ENCODE results near the gene SOBP. TPM values are rescaled to one million over a fixed set of nuclear protein-coding genes. Genes with fewer than 3 reads are reported as not detected.
"Not testable (repeated sequence)": the region's sequence is repeated elsewhere in the genome, so short reads cannot be mapped to it uniquely, and the experiment has no call there.

Gene SOBP
- total RNA-seq, 1 donor from 2014 or later: 1.7 TPM

- DNase-seq (ENCODE audit: low spot score): not testable (repeated sequence)
These were observed 30.8 kb downstream of the SOBP start for GRCh38 chr6:107520706-107521105.

DNA sequence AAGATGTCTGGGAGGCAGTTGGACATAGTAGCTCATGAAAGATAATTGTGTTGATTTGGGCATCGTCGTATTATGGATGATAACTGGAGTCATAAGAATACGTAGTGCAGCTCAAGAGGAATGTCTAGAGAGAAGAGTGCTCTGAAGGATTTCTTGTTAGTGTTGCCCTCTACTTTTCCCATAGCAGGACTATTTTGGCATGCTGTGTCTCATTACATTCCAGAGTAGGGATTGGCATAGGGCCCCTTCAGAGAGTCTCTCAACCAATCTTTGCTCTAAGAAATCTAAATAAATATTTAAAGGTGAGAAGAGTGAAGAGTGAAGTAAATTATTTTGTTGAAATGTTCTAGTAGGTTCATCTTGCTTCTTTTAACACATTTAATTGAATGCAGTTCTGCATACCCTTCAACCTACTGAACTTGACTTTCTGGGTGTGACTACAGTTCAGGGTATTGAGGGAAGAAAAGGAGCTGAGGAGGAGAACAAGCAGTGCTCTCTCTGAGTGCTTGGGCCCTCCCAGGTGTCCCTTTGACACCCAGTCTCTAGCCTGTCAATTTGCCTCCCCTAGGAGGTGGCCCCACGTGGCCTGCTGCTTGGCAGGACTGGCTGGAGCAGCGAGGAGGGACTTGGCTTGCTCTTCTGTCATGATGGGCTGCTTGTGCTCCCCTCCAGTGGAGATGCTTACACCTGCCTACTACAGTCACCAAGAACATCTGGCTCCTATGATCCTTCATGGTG is 33.3 kb downstream of the SOBP start:
- ATAC-seq (no peak), DNase-seq (ENCODE audit: low spot score) (no peak)

More at GRCh38 chr6:107520706-107521105, 30.8 kb downstream of the SOBP start:
- ATAC-seq: not testable (repeated sequence)

GRCh38 chr6:107523794-107524193 is 33.9 kb downstream of the SOBP start:
- ATAC-seq (no peak), DNase-seq (ENCODE audit: low spot score) (no peak)

GRCh38 chr6:107524626-107525025 is 34.7 kb downstream of the SOBP start:
- ATAC-seq: no peak

DNA sequence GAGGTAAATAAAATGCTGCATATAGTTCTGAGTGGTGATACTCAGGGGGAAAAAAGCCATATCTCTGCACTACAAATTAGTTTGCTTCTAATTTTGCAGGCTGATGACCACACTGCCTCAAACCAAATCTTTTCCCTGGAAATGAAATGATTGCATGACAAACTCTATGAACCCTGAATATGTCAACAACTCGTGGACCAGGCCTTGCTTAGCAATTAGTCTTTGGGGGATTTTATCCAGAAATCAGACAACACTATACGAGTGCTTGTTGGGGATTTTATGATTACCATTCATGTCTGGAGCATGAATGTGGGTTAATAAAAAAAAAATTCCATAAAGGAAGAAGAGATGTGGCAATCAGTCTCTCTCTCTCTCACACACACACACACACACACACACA is 42.0 kb downstream of the SOBP start:
- no peak for DNase-seq (ENCODE audit: low spot score)
- no peak for ATAC-seq

More at GRCh38 chr6:107524626-107525025, 34.7 kb downstream of the SOBP start:
- DNase-seq (ENCODE audit: low spot score): no peak

GRCh38 chr6:107532706-107533105 is 42.8 kb downstream of the SOBP start:
- ATAC-seq (no peak), DNase-seq (ENCODE audit: low spot score) (no peak)

DNA sequence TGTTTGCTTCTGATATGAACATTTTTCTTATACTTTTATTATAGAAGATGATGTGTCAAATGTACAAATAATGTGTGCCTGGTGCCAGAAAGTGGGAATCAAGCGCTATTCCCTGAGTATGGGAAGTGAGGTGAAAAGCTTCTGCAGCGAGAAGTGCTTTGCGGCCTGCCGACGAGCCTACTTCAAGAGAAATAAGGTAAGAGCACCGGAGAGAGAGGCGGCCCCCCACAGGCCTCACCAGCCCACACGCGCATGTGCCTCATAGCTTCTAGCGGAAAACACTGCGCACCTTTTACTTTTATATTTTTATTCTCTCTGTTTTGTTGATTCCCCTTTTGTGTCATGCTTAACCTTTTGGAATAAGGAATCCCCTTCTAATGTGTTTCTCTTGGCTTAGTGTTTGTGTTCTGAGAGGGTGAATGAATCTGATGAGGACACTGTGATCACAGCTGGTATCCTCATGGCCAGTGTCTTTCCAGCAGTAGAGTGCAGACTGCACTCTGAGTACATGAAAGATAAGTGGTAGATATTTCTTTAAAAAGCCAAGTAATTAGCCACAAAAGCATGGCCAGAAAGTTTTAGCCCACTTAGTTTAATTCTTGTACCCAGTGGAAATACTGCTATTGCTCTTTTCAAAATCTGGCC is 43.6 kb downstream of the SOBP start:
- ATAC-seq (no peak), DNase-seq (ENCODE audit: low spot score) (no peak)

GRCh38 chr6:107534571-107535141 is 44.7 kb downstream of the SOBP start:
- no peak for DNase-seq (ENCODE audit: low spot score)
- no peak for ATAC-seq

- ATAC-seq: no peak
- DNase-seq (ENCODE audit: low spot score): no peak
These were observed 45.7 kb downstream of the SOBP start for GRCh38 chr6:107535626-107536025.

DNA sequence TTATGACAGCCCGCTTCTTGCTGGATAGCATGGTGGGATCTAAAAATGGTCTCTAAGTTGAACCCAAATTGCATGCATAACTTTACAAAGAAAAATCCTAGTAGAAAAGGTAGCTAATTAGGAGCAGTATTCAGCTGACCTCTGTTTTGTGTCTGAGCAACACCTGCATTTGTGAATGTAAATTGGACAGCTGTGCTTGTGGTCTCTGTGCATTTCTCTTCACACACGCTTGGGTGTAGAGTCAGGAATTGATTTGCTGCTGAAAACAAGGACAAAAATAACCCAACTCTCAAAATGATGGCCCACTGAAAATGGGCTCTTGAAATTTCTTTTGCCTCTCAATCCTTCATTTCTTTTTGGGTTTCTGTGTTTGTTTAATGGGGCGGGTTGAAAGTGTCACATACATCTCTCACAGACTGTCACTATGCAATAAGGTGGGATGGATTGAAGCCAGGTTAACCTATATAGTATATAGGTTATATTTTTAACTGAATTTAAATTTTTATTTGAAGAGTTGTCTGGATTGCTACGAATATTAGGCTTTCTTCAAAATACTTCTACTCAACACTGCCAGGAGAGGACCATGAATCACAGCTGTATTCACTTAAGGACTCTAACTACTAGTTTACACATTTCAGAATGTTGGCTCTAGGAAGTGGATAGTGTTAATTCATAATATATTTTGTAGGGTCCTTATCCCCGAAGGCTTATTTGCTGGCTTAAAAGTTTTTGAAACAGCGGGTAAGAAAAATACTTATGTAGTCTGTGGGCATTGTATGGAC is 46.5 kb downstream of the SOBP start:
- no peak for ATAC-seq

DNA sequence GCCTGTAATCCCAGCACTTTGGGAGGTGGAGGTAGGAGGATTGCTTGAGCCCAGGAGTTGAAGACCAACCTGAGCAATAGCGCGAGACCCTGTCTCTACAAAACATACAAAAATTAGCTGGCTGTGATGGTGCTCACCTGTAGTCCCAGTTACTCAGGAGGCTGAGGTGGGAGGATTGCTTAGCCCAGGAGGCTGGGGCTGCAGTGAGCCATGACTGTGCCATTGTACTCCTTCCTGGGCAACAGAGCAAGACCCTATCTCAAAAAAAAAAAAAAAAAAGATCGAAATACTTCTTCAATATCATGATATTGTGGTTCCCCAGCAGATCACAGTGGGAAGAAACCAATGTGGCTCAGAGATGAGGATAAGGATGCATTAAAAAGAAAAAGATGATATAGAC is 47.6 kb downstream of the SOBP start:
- no peak for ATAC-seq

More for the DNA sequence above, 46.5 kb downstream of the SOBP start:
- no peak for DNase-seq (ENCODE audit: low spot score)

DNA sequence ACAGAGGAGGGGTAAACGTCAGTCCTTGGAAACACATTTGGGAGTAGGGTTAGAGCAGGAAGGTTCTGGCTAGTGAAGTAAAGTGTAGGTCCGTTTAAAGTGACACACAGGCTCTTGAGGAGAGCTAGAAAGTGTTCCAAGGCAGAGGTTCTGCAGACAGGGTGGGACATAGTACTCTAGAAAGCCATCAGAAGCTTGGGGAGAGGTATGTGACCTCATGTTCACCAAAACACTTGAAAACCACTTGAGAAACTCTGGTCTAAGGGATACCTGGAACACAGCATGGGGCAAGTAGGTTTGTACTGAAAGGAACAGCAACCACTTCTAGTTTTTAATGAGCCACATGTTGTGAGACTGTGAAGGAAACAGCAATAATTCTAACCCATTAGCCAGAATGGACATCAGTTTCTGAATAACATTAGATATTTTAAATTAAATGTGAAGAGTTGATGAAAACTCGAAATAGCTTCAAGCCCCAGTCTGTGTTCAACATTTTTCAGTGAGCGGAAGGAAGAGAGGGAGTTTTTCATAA is 49.0 kb downstream of the SOBP start:
- peak; percentile 6 for ATAC-seq
- DNase-seq (ENCODE audit: low spot score): no peak

More for the DNA sequence above, 47.6 kb downstream of the SOBP start:
- no peak for DNase-seq (ENCODE audit: low spot score)

GRCh38 chr6:107539409-107539808 is 49.5 kb downstream of the SOBP start:
- DNase-seq (ENCODE audit: low spot score) (peak; percentile 82), ATAC-seq (peak; percentile 71)

DNA sequence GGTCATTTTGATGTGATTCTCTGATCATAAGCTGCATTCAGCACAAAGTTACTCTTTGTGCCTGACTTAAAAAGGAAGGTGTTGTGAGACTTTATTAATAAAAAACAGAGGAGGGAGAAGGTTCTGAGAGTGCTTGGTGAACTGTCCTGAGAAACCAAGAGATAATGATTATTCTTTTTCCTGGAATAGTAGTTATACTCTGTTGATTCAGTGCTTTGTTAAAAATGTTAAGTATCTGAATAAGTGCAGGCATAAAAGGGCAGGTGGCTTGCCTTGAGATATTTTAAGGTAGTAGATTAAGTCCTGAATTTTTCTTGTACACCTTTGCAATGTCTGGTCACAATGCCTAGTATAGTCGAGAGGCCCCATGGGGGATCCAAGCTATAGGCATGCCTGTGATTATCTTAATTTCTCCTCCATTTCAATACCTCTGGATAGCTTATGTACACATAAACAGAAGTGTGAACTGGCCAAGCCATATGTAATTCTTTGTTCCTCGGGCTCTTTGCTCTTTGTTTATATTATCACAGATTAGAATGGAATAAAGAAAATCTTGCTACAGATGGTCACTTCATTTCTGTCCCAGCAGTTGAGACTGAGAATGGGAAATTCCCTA is 50.0 kb downstream of the SOBP start:
- ATAC-seq: peak; percentile 8

DNA sequence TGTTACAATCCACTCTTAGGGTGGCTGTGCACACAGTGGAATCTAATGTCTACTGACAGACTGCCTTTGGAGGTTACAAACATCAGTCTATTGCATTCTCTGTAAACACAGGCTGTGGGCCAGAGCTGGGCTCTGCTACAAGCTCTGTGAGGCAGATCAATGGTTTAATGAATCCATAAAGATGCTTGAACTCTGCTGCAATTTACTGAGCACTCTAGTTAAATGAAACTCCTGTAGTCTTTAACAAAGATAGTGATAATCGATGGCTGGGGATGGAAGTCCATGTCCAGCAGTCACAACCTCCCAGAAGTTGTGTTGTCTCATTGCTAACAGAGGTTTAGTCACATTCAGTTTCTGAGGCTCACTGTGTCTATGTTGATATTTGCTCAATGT is 50.5 kb downstream of the SOBP start:
- DNase-seq (ENCODE audit: low spot score) (peak; percentile 90), ATAC-seq (peak; percentile 90)

More for the DNA sequence above, 50.0 kb downstream of the SOBP start:
- DNase-seq (ENCODE audit: low spot score): no peak

GRCh38 chr6:107542192-107542668 is 52.3 kb downstream of the SOBP start:
- DNase-seq (ENCODE audit: low spot score) (no peak), ATAC-seq (no peak)

GRCh38 chr6:107543088-107543487 is 53.2 kb downstream of the SOBP start:
- ATAC-seq: no peak
- DNase-seq (ENCODE audit: low spot score): no peak

GRCh38 chr6:107543567-107543966 is 53.6 kb downstream of the SOBP start:
- DNase-seq (ENCODE audit: low spot score): no peak
- no peak for ATAC-seq

- no peak for DNase-seq (ENCODE audit: low spot score)
These were observed 55.8 kb downstream of the SOBP start for GRCh38 chr6:107545763-107546162.

DNA sequence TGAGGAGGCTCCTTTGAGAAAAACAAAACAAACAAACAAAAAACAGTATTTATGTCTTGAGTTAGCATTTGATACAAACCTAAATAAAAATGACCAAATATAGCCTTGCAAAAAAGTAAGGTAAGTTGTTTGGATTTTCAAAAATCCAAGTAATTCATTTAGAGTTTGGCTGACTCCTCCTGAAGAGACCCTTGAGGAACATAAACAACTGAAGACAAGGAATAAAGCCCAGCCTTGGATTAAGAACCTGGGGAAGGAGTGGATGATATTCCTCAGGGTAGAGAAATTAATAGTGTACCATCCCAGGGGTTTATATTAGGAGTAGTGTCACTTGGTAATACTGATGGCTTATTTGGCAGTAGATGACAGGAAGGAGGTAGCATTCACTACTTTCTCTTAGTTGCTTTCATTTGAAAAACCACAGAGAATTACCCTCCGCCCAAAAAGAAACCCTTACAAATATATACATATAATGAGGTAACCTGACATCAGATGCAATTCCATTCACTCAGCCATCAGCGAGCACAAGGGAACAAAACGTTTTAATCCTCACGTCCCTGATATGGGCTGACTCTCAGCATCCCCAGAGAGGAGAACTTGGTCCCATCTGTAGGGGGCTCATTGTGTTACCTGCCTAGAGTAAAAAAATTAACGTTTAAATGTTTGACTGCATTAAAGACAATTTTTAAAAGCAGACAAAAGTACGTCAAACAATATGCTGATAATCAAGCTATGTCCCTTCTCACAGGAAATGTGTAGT is 57.0 kb downstream of the SOBP start:
- DNase-seq (ENCODE audit: low spot score): no peak
- no peak for ATAC-seq

More at GRCh38 chr6:107545763-107546162, 55.8 kb downstream of the SOBP start:
- ATAC-seq: no peak
